A375 (cell line): Measurements from ENCODE around the gene DIPK1A. TPM values are rescaled to one million over a fixed set of nuclear protein-coding genes. Genes with fewer than 3 reads are reported as not detected.
A peak's percentile ranks its signal among the peaks of the same experiment; 100 is the strongest.

Experiments used
- small RNA-seq: library from RNA; depleted of rRNA; stranded (forward); fragments of <200 nt; gene quantifications from one replicate; pipeline ENCODE3, GENCODE V24; 2014
- total RNA-seq: library from RNA; depleted of rRNA; stranded (reverse); fragments of >200 nt; shearing (Covaris generic); gene quantifications from 2 replicates; pipeline ENCODE4 v1.2.3, GENCODE V29; 2014; rRNA removed

The DIPK1A gene
- total RNA-seq = 0.66 and 0.68 TPM in 2 replicates

DNA sequence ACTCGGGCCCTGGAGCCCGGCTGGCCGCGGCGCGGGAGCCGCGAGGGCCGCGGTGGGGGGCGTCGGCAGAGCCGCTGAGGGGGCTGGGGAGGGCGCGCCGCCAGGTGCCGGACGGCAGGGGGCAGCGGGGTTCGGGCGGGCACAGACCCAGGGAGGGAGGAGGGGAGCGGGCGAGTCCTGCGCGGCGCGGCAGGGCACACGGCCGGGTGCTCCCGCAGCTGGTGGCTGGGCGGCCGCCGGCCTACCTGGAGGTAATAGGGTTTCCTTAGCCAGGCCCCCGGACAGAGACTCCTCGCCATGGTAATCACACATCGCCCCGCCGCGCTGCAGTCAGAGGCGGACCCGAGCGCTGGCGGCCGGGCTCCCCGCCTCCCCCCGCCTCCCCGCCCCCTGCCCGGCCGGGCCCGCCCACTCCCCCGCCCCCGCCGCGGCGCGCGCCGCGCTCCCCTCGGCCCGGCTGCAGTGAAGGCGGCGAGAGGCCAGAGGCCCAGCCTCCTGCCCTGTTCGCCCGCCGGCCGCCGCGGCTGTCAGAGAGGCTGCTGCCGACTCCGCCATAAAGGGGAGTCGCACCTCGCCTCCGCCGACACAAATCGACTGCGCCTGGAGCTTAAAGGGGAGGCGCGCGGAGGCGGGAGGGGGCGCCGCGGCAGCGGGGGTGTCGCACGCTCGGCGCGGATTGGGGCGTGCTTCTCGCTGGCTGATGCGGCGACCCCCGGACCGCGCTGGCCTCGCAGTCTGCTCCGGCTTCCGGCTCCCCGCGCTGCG is at the start of gene DIPK1A:
DIPK1A (minus strand) TSS at position 332 of the 765 bp plus-strand sequence; CDS start at position 299, 33 bp downstream.

DNA sequence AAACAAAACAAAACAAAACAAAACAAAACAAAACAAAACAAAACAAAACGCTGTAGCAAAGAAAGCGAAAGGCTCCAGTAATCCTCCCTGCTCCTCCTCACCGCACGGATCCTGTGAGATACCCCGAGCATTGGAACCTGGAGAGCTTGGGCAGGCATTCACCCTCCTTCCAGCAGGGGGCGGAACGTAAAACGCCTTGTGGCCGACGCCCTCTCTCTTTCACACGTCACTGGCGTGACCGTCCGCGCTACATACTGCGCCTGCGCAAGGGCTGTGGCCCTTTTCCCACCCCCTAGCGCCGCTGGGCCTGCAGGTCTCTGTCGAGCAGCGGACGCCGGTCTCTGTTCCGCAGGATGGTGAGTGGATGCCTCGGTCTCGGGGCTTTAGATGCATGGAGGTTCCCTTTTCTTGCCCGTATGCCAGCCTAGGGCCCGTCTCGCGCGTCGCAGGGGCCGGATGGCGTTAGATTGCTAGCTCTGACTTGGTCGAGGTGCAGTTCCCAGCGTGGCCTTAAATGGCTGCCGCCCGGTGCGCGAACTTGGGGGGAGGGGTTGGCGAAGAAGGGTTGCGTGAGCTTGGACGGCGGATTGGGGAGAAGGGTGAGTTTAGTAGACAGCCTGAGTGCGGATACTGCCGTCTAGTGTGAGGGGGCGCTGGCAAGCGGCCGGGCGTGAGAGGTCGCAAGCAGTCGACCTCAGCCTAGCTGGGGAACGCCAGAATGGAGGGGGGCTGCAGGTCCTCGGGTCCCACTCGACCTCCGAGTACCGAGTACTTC is 129.3 kb downstream of the DIPK1A start, which contains the start of gene RPL5:
RPL5 (plus strand) TSS at position 279 of the 775 bp plus-strand sequence; CDS start at position 354, 75 bp downstream.

Small RNA genes lying within 50 kb of the gene (small RNA-seq; reads per million reads assigned to genes)
- gene RF00432 = not detected
- not detected for gene RN7SL692P
- gene RNU6-210P = not detected
- not detected for gene RNU6-970P
- 1.6 reads per million, percentile 69 among the genes with 10 or more reads in this experiment for gene SNORA66
- gene SNORD21 = not detected

Other genes starting within 250 kb of the DIPK1A start
- gene EVI5, start 176.4 kb downstream of the DIPK1A start, total RNA-seq = 41.8 and 45.2 TPM in 2 replicates
- 1,327 and 1,527 TPM in 2 replicates for gene RPL5, start 129.4 kb downstream of the DIPK1A start, total RNA-seq
- 13.4 and 20.2 TPM in 2 replicates for gene MTF2, start 117.8 kb upstream of the DIPK1A start, total RNA-seq
- 39.4 and 46.3 TPM in 2 replicates for gene TMED5, start 219.0 kb upstream of the DIPK1A start, total RNA-seq
- gene CCDC18, start 219.3 kb upstream of the DIPK1A start, total RNA-seq = 6.3 and 6.8 TPM in 2 replicates